Activated naive CD4-positive, alpha-beta T cell treated with anti-CD3 and anti-CD28 coated beads, Interleukin-2, amount 50 U/mL, for 72 hours (primary cell): ENCODE data around the gene EML4. TPM values are rescaled to one million over a fixed set of nuclear protein-coding genes. Genes with fewer than 3 reads are reported as not detected.
A peak's percentile ranks its signal among the peaks of the same experiment; 100 is the strongest.
"Not testable (repeated sequence)": the region's sequence is repeated elsewhere in the genome, so short reads cannot be mapped to it uniquely, and the experiment has no call there.

Experiments used
- ATAC-seq, 2 donors: fragments of 150-1000 bp; cut with Tn5 transposase; 2 replicates each; pipeline ENCODE4 v1.10.0; 2021; ENCODE audit warnings: mild to moderate bottlenecking in 2 of 2, moderate library complexity in 2 of 2
- DNase-seq, 2 donors: peaks; one replicate each; pipeline ENCODE4 v3.0.0; 2021 to 2022; ENCODE audit warnings: low spot score in 2 of 2
- H3K27ac Mint-ChIP-seq, 2 donors: one replicate each; pipeline ENCODE4 v1.8.0; 2022; ENCODE audit warnings: mild to moderate bottlenecking in 2 of 2, mixed read lengths in 2 of 2
- H3K36me3 Mint-ChIP-seq, 2 donors: one replicate each; pipeline ENCODE4 v1.8.0; 2022; ENCODE audit warnings: mixed read lengths in 2 of 2
- H3K9me3 Mint-ChIP-seq, 2 donors: one replicate each; pipeline ENCODE4 v1.8.0; 2022; ENCODE audit warnings: mixed read lengths in 2 of 2
- total RNA-seq, 2 donors: library from RNA; stranded (reverse); gene quantifications; one replicate each; pipeline ENCODE4 v1.2.3, GENCODE V29; 2022

Gene EML4
- total RNA-seq, 2 donors from 2014 or later: 56.6 to 85.7 TPM

GRCh38 chr2:42333579-42333978 lies 164.4 kb downstream of the EML4 start:
- Mint-ChIP-seq H3K36me3 (peaks cover 16 to 61% of the 10 kb centered on the region in 2 donors), H3K27ac (peak overlapping the region; percentile 33 to 46), H3K9me3 (peaks cover 4 to 6% of the 10 kb centered on the region in 2 donors)
- ATAC-seq (no peak), DNase-seq (no peak)

- no peak overlapping the region for H3K27ac Mint-ChIP-seq
- peaks cover 4 to 6% of the 10 kb centered on the region in 2 donors for H3K9me3 Mint-ChIP-seq
- ATAC-seq (no peak), DNase-seq (no peak)
- peaks cover 20 to 65% of the 10 kb centered on the region in 2 donors for H3K36me3 Mint-ChIP-seq
These were observed 165.1 kb downstream of the EML4 start for GRCh38 chr2:42334220-42334619.

- H3K9me3 Mint-ChIP-seq, H3K27ac Mint-ChIP-seq, DNase-seq, ATAC-seq: not testable (repeated sequence)
- peaks cover 24 to 65% of the 10 kb centered on the region in 2 donors for H3K36me3 Mint-ChIP-seq
These were observed 165.7 kb downstream of the EML4 start for GRCh38 chr2:42334865-42335264.

- DNase-seq (no peak), ATAC-seq (no peak)
- H3K27ac Mint-ChIP-seq: no peak overlapping the region
These were observed 166.5 kb downstream of the EML4 start for GRCh38 chr2:42335514-42336104.

GRCh38 chr2:42336361-42336965 lies 167.3 kb downstream of the EML4 start:
- peaks cover 34 to 80% of the 10 kb centered on the region in 2 donors for H3K36me3 Mint-ChIP-seq
- ATAC-seq: no peak
- no peak overlapping the region for H3K27ac Mint-ChIP-seq
- H3K9me3 Mint-ChIP-seq: peaks cover 9 to 14% of the 10 kb centered on the region in 2 donors
- no peak for DNase-seq

More at GRCh38 chr2:42335514-42336104, 166.5 kb downstream of the EML4 start:
- H3K36me3 Mint-ChIP-seq: peaks cover 32 to 73% of the 10 kb centered on the region in 2 donors
- peaks cover 9 to 14% of the 10 kb centered on the region in 2 donors for H3K9me3 Mint-ChIP-seq

- ATAC-seq: peak in 1 of 2 donors; percentile 14
These were observed 168.2 kb downstream of the EML4 start for GRCh38 chr2:42337356-42337820.

GRCh38 chr2:42337846-42338566 lies 168.9 kb downstream of the EML4 start:
- Mint-ChIP-seq H3K9me3 (peaks cover 9 to 14% of the 10 kb centered on the region in 2 donors), H3K36me3 (peaks cover 34 to 77% of the 10 kb centered on the region in 2 donors), H3K27ac (peak overlapping the region in 1 of 2 donors; percentile 63)
- no peak for DNase-seq
- no peak for ATAC-seq

More at GRCh38 chr2:42337356-42337820, 168.2 kb downstream of the EML4 start:
- peak overlapping the region; percentile 22 to 58 for H3K27ac Mint-ChIP-seq
- H3K36me3 Mint-ChIP-seq: peaks cover 34 to 77% of the 10 kb centered on the region in 2 donors
- peaks cover 9 to 14% of the 10 kb centered on the region in 2 donors for H3K9me3 Mint-ChIP-seq
- DNase-seq: no peak

GRCh38 chr2:42338567-42339190 lies 169.5 kb downstream of the EML4 start:
- ATAC-seq (no peak), DNase-seq (no peak)
- peak overlapping the region in 1 of 2 donors; percentile 63 for H3K27ac Mint-ChIP-seq
- H3K9me3 Mint-ChIP-seq: peaks cover 9 to 14% of the 10 kb centered on the region in 2 donors
- H3K36me3 Mint-ChIP-seq: peaks cover 39 to 70% of the 10 kb centered on the region in 2 donors

GRCh38 chr2:42339191-42339912 lies 170.2 kb downstream of the EML4 start:
- DNase-seq (no peak), ATAC-seq (no peak)
- peaks cover 41 to 65% of the 10 kb centered on the region in 2 donors for H3K36me3 Mint-ChIP-seq
- peak overlapping the region; percentile 62 to 77 for H3K27ac Mint-ChIP-seq
- peaks cover 9 to 14% of the 10 kb centered on the region in 2 donors for H3K9me3 Mint-ChIP-seq

GRCh38 chr2:42340045-42340937 lies 171.1 kb downstream of the EML4 start:
- ATAC-seq (no peak), DNase-seq (no peak)
- Mint-ChIP-seq H3K27ac (peak overlapping the region; percentile 77 to 94), H3K36me3 (peaks cover 41 to 66% of the 10 kb centered on the region in 2 donors), H3K9me3 (peaks cover 9 to 14% of the 10 kb centered on the region in 2 donors)

GRCh38 chr2:42340938-42341636 lies 171.9 kb downstream of the EML4 start:
- Mint-ChIP-seq H3K9me3 (peaks cover 7 to 14% of the 10 kb centered on the region in 2 donors), H3K36me3 (peaks cover 41 to 66% of the 10 kb centered on the region in 2 donors), H3K27ac (peak overlapping the region; percentile 77 to 94)
- DNase-seq: no peak
- peak; percentile 12 to 40 for ATAC-seq

- Mint-ChIP-seq H3K36me3 (peaks cover 37 to 55% of the 10 kb centered on the region in 2 donors), H3K9me3 (peaks cover 4 to 12% of the 10 kb centered on the region in 2 donors), H3K27ac (peak overlapping the region; percentile 71 to 89)
- DNase-seq (no peak), ATAC-seq (peak; percentile 72 to 88)
These were observed 173.1 kb downstream of the EML4 start for GRCh38 chr2:42342061-42342794.

- ATAC-seq: peak; percentile 6 to 12
- Mint-ChIP-seq H3K36me3 (peaks cover 32 to 49% of the 10 kb centered on the region in 2 donors), H3K27ac (peak overlapping the region; percentile 62 to 71), H3K9me3 (peaks cover 4 to 8% of the 10 kb centered on the region in 2 donors)
- DNase-seq: no peak
These were observed 173.7 kb downstream of the EML4 start for GRCh38 chr2:42342795-42343241.

GRCh38 chr2:42345986-42346385 lies 176.8 kb downstream of the EML4 start:
- DNase-seq (no peak), ATAC-seq (no peak)
- Mint-ChIP-seq H3K36me3 (peaks cover 16 to 47% of the 10 kb centered on the region in 2 donors), H3K9me3 (no peaks in the 10 kb centered on the region), H3K27ac (peak overlapping the region in 1 of 2 donors; percentile 17)
